HEK293 (cell line): ENCODE results near the gene ANKRD6.

Experiments used
- CTCF ChIA-PET: fragments of 350-600 bp; formaldehyde crosslinking; extraction: SDS; loops from one replicate; lab custom pipeline; 2021; ENCODE audit warnings: antibody characterized with exemption; lab: Yijun Ruan, JAX
- POLR2A ChIA-PET: fragments of 300-600 bp; formaldehyde crosslinking; extraction: SDS; loops from one replicate; lab custom pipeline; 2020; ENCODE audit warnings: antibody characterized with exemption, inconsistent platforms; lab: Yijun Ruan, JAX
- H3K27ac ChIP-seq: fragments of 200-500 bp; sonication (Bioruptor generic); 2 replicates; pipeline ENCODE4 v1.5.1; 2014; ENCODE audit warnings: low read depth, low read length, control low read depth, inconsistent platforms; ENCODE audit errors: extremely low read depth
- H3K36me3 ChIP-seq, 2 experiments: fragments of 200-500 bp in 1 of 2; sonication (Bioruptor generic) in 1 of 2; 1 replicate in 1 of 2; 2 replicates in 1 of 2; pipeline ENCODE4 v1.5.1; 2014 to 2017; ENCODE audit warnings: inconsistent platforms in 2 of 2, low read length in 2 of 2; ENCODE audit not compliant: control insufficient read depth in 2 of 2, insufficient read depth in 1 of 2
- H3K4me1 ChIP-seq: fragments of 200-500 bp; sonication (Bioruptor generic); 2 replicates; pipeline ENCODE4 v1.5.1; 2014; ENCODE audit warnings: mild to moderate bottlenecking, low read length, inconsistent platforms; ENCODE audit not compliant: control insufficient read depth, insufficient read depth
- H3K4me3 ChIP-seq: 2 replicates; pipeline ENCODE4 v1.5.1; 2011; ENCODE audit warnings: low read depth, mild to moderate bottlenecking, control low read depth, low read length, moderate library complexity
- H3K9me3 ChIP-seq: fragments of 200-500 bp; sonication (Bioruptor generic); 2 replicates; pipeline ENCODE4 v1.5.1; 2014; ENCODE audit warnings: low read depth, low read length, inconsistent platforms; ENCODE audit not compliant: control insufficient read depth, insufficient read depth
- HOXC10 ChIP-seq: sonication (generic); formaldehyde crosslinking; IDR thresholded peaks from 2 replicates; pipeline ENCODE4 v1.8.1; 2023; ENCODE audit warnings: mild to moderate bottlenecking, missing genetic modification reagents
- MZF1 ChIP-seq: fragments of 450-650 bp; formaldehyde crosslinking; IDR thresholded peaks from 2 replicates; pipeline ENCODE4 v1.5.1; 2017; ENCODE audit warnings: missing biosample characterization, missing genetic modification characterization, borderline replicate concordance
- SP7 ChIP-seq: fragments of 450-650 bp; formaldehyde crosslinking; IDR thresholded peaks from 2 replicates; pipeline ENCODE4 v1.5.1; 2016; ENCODE audit warnings: missing biosample characterization, missing genetic modification characterization
- ZBTB1 ChIP-seq: fragments of 450-650 bp; formaldehyde crosslinking; IDR thresholded peaks from 2 replicates; pipeline ENCODE4 v1.5.1; 2016; ENCODE audit warnings: missing biosample characterization, missing genetic modification characterization
- ZBTB17 ChIP-seq: fragments of 450-650 bp; formaldehyde crosslinking; IDR thresholded peaks from 2 replicates; pipeline ENCODE4 v1.5.1; 2016; ENCODE audit warnings: missing biosample characterization, missing genetic modification characterization
- ZBTB7A ChIP-seq: fragments of 450-650 bp; formaldehyde crosslinking; IDR thresholded peaks from 2 replicates; pipeline ENCODE4 v1.5.1; 2016; ENCODE audit warnings: low read depth, missing biosample characterization, missing genetic modification characterization
- ZFP69B ChIP-seq: fragments of 450-650 bp; formaldehyde crosslinking; IDR thresholded peaks from 2 replicates; pipeline ENCODE4 v1.5.1; 2016; ENCODE audit warnings: missing biosample characterization, missing genetic modification characterization
- ZNF266 ChIP-seq: fragments of 450-650 bp; formaldehyde crosslinking; IDR thresholded peaks from 2 replicates; pipeline ENCODE4 v1.5.1; 2016; ENCODE audit warnings: missing biosample characterization, missing genetic modification characterization, low read depth
- ZNF280C ChIP-seq: fragments of 450-650 bp; formaldehyde crosslinking; IDR thresholded peaks from 2 replicates; pipeline ENCODE4 v1.5.1; 2016; ENCODE audit warnings: missing biosample characterization, missing genetic modification characterization
- ZNF362 ChIP-seq: fragments of 450-650 bp; formaldehyde crosslinking; IDR thresholded peaks from 2 replicates; pipeline ENCODE4 v1.5.1; 2016; ENCODE audit warnings: missing biosample characterization, missing genetic modification characterization
- ZNF366 ChIP-seq: fragments of 450-650 bp; formaldehyde crosslinking; conservative IDR thresholded peaks from 2 replicates; pipeline ENCODE4 v1.5.1; 2016; ENCODE audit warnings: missing biosample characterization, missing genetic modification characterization
- ZNF37A ChIP-seq: fragments of 450-650 bp; IDR thresholded peaks from 2 replicates; pipeline ENCODE4 v1.5.1; 2018; ENCODE audit warnings: missing biosample characterization, missing genetic modification characterization
- ZNF510 ChIP-seq: fragments of 450-650 bp; formaldehyde crosslinking; IDR thresholded peaks from 2 replicates; pipeline ENCODE4 v1.5.1; 2018; ENCODE audit warnings: mild to moderate bottlenecking, missing genetic modification characterization, missing biosample characterization; ENCODE audit not compliant: insufficient replicate concordance
- ZNF548 ChIP-seq: fragments of 450-650 bp; formaldehyde crosslinking; IDR thresholded peaks from 2 replicates; pipeline ENCODE4 v1.5.1; 2016; ENCODE audit warnings: missing biosample characterization, missing genetic modification characterization
- ZNF580 ChIP-seq: fragments of 450-650 bp; formaldehyde crosslinking; IDR thresholded peaks from 2 replicates; pipeline ENCODE4 v1.5.1; 2016; ENCODE audit warnings: missing biosample characterization, missing genetic modification characterization
- ZNF600 ChIP-seq: fragments of 450-650 bp; formaldehyde crosslinking; IDR thresholded peaks from 2 replicates; pipeline ENCODE4 v1.5.1; 2016; ENCODE audit warnings: missing biosample characterization, missing genetic modification characterization
- ZNF658 ChIP-seq: fragments of 450-650 bp; formaldehyde crosslinking; IDR thresholded peaks from 2 replicates; pipeline ENCODE4; 2016; ENCODE audit warnings: missing biosample characterization, missing genetic modification characterization
- ZNF776 ChIP-seq: fragments of 450-650 bp; formaldehyde crosslinking; IDR thresholded peaks from 2 replicates; pipeline ENCODE4 v1.5.0; 2017; ENCODE audit warnings: missing biosample characterization, missing genetic modification characterization, borderline replicate concordance
- ZXDB ChIP-seq: fragments of 450-650 bp; formaldehyde crosslinking; IDR thresholded peaks from 2 replicates; pipeline ENCODE4 v1.5.1; 2016; ENCODE audit warnings: missing biosample characterization, missing genetic modification characterization
- TF ChIP-seq, protein P1 (sequence below): fragments of 450-650 bp; formaldehyde crosslinking; IDR thresholded peaks from 2 replicates; pipeline ENCODE4 v1.5.1; 2016; ENCODE audit warnings: missing biosample characterization, missing genetic modification characterization
- TF ChIP-seq, protein P2 (sequence below): fragments of 450-650 bp; formaldehyde crosslinking; IDR thresholded peaks from 2 replicates; pipeline ENCODE4 v1.5.1; 2016; ENCODE audit warnings: missing biosample characterization, missing genetic modification characterization
- TF ChIP-seq, protein P3 (sequence below): fragments of 450-650 bp; formaldehyde crosslinking; conservative IDR thresholded peaks from 2 replicates; pipeline ENCODE4 v1.5.1; 2016; ENCODE audit warnings: low read depth, missing biosample characterization, missing genetic modification characterization
- TF ChIP-seq, protein P4 (sequence below): fragments of 450-650 bp; formaldehyde crosslinking; IDR thresholded peaks from 2 replicates; pipeline ENCODE4 v1.5.1; 2016; ENCODE audit warnings: missing biosample characterization, missing genetic modification characterization

The ANKRD6 gene

DNA sequence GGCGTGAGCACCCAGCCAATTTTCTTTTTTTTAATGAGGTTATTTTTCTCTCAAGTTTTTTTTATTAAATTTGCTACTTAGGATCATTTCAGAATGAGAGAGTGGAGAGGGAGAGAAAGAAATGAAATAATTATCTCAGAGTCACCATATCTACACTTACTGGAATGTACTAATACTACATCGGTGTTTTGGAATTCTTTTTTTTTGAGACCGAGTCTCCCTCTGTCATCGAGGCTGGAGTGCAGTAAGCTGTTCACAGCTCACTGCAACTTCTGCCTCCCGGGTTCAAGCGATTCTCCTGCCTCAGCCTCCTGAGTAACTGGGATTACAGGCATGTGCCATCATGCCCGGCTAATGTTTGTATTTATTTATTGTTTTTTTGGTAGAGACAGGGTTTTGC, 27.8 kb downstream of the ANKRD6 start:
- no peaks in the 10 kb centered on the region for H3K4me1 ChIP-seq
- H3K4me3 ChIP-seq, result no peak overlapping the region
- H3K36me3 ChIP-seq, result no peaks in the 10 kb centered on the region
- H3K27ac ChIP-seq, result no peak overlapping the region
- ChIA-PET POLR2A (no interaction called here), CTCF (no interaction called here)
- H3K9me3 ChIP-seq, result no peaks in the 10 kb centered on the region
- no peak for TF ChIP-seq ZBTB7A (tag by site-specific recombination)
- TF ChIP-seq, protein P1, sequence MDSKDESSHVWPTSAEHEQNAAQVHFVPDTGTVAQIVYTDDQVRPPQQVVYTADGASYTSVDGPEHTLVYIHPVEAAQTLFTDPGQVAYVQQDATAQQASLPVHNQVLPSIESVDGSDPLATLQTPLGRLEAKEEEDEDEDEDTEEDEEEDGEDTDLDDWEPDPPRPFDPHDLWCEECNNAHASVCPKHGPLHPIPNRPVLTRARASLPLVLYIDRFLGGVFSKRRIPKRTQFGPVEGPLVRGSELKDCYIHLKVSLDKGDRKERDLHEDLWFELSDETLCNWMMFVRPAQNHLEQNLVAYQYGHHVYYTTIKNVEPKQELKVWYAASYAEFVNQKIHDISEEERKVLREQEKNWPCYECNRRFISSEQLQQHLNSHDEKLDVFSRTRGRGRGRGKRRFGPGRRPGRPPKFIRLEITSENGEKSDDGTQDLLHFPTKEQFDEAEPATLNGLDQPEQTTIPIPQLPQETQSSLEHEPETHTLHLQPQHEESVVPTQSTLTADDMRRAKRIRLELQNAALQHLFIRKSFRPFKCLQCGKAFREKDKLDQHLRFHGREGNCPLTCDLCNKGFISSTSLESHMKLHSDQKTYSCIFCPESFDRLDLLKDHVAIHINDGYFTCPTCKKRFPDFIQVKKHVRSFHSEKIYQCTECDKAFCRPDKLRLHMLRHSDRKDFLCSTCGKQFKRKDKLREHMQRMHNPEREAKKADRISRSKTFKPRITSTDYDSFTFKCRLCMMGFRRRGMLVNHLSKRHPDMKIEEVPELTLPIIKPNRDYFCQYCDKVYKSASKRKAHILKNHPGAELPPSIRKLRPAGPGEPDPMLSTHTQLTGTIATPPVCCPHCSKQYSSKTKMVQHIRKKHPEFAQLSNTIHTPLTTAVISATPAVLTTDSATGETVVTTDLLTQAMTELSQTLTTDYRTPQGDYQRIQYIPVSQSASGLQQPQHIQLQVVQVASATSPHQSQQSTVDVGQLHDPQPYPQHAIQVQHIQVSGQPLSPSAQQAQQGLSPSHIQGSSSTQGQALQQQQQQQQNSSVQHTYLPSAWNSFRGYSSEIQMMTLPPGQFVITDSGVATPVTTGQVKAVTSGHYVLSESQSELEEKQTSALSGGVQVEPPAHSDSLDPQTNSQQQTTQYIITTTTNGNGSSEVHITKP (tag by site-specific recombination), result peak; percentile 38
- TF ChIP-seq MZF1 (tag by site-specific recombination), result no peak
- TF ChIP-seq SP7 (tag by site-specific recombination), result no peak
- no peak for TF ChIP-seq ZFP69B (tag by site-specific recombination)
- TF ChIP-seq, protein P2, sequence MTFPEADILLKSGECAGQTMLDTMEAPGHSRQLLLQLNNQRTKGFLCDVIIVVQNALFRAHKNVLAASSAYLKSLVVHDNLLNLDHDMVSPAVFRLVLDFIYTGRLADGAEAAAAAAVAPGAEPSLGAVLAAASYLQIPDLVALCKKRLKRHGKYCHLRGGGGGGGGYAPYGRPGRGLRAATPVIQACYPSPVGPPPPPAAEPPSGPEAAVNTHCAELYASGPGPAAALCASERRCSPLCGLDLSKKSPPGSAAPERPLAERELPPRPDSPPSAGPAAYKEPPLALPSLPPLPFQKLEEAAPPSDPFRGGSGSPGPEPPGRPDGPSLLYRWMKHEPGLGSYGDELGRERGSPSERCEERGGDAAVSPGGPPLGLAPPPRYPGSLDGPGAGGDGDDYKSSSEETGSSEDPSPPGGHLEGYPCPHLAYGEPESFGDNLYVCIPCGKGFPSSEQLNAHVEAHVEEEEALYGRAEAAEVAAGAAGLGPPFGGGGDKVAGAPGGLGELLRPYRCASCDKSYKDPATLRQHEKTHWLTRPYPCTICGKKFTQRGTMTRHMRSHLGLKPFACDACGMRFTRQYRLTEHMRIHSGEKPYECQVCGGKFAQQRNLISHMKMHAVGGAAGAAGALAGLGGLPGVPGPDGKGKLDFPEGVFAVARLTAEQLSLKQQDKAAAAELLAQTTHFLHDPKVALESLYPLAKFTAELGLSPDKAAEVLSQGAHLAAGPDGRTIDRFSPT (tag by site-specific recombination), result no peak
- no peak for TF ChIP-seq ZNF280C (tag by site-specific recombination)
- TF ChIP-seq ZNF776, result no peak
- no peak for TF ChIP-seq ZNF266
- peak; percentile 65 for TF ChIP-seq ZNF600
- TF ChIP-seq ZNF37A (tag by site-specific recombination), result no peak
- TF ChIP-seq ZNF548 (tag by site-specific recombination), result no peak
- TF ChIP-seq ZNF580, result no peak
- TF ChIP-seq ZBTB17 (tag by site-specific recombination), result peak; percentile 42; the same call in 1 of the 2 replicates
- TF ChIP-seq ZXDB (tag by site-specific recombination), result no peak
- TF ChIP-seq ZNF658 (tag by site-specific recombination), result no peak
- TF ChIP-seq, protein P3, sequence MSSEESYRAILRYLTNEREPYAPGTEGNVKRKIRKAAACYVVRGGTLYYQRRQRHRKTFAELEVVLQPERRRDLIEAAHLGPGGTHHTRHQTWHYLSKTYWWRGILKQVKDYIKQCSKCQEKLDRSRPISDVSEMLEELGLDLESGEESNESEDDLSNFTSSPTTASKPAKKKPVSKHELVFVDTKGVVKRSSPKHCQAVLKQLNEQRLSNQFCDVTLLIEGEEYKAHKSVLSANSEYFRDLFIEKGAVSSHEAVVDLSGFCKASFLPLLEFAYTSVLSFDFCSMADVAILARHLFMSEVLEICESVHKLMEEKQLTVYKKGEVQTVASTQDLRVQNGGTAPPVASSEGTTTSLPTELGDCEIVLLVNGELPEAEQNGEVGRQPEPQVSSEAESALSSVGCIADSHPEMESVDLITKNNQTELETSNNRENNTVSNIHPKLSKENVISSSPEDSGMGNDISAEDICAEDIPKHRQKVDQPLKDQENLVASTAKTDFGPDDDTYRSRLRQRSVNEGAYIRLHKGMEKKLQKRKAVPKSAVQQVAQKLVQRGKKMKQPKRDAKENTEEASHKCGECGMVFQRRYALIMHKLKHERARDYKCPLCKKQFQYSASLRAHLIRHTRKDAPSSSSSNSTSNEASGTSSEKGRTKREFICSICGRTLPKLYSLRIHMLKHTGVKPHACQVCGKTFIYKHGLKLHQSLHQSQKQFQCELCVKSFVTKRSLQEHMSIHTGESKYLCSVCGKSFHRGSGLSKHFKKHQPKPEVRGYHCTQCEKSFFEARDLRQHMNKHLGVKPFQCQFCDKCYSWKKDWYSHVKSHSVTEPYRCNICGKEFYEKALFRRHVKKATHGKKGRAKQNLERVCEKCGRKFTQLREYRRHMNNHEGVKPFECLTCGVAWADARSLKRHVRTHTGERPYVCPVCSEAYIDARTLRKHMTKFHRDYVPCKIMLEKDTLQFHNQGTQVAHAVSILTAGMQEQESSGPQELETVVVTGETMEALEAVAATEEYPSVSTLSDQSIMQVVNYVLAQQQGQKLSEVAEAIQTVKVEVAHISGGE (tag by site-specific recombination), result no peak
- no peak for TF ChIP-seq ZNF366 (tag by site-specific recombination)
- TF ChIP-seq HOXC10 (CRISPR knock-in tag), result no peak
- TF ChIP-seq ZNF510 (tag by site-specific recombination), result no peak
- TF ChIP-seq ZBTB1 (tag by site-specific recombination), result no peak
- TF ChIP-seq, protein P4, sequence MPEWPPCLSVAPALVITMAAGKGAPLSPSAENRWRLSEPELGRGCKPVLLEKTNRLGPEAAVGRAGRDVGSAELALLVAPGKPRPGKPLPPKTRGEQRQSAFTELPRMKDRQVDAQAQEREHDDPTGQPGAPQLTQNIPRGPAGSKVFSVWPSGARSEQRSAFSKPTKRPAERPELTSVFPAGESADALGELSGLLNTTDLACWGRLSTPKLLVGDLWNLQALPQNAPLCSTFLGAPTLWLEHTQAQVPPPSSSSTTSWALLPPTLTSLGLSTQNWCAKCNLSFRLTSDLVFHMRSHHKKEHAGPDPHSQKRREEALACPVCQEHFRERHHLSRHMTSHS, result no peak
- 0 out of 2 replicates have a peak, but pooled peaks have one; percentile 34 for TF ChIP-seq ZNF362 (tag by site-specific recombination)
